ENCODE data around the gene USP6.

- no peak for TF ChIP-seq POLR2A (IDR thresholded peaks at IDR 0.05)
- TF ChIP-seq, protein P1, sequence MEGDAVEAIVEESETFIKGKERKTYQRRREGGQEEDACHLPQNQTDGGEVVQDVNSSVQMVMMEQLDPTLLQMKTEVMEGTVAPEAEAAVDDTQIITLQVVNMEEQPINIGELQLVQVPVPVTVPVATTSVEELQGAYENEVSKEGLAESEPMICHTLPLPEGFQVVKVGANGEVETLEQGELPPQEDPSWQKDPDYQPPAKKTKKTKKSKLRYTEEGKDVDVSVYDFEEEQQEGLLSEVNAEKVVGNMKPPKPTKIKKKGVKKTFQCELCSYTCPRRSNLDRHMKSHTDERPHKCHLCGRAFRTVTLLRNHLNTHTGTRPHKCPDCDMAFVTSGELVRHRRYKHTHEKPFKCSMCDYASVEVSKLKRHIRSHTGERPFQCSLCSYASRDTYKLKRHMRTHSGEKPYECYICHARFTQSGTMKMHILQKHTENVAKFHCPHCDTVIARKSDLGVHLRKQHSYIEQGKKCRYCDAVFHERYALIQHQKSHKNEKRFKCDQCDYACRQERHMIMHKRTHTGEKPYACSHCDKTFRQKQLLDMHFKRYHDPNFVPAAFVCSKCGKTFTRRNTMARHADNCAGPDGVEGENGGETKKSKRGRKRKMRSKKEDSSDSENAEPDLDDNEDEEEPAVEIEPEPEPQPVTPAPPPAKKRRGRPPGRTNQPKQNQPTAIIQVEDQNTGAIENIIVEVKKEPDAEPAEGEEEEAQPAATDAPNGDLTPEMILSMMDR (IDR thresholded peaks at IDR 0.05) = no peak
Measured at GRCh38 chr17:5068236-5068635, 47.6 kb upstream of the USP6 start.

All from upper lobe of left lung (tissue), 4 donors.